Stimulated activated CD8-positive, alpha-beta memory T cell treated with anti-CD3 and anti-CD28 coated beads, Interleukin-15, amount 100 ng/mL, for 4 hours (primary cell): Measurements from ENCODE around the gene PKNOX2.

ENCODE experiments used
- DNase-seq, 2 donors: peaks; one replicate each; pipeline ENCODE4 v3.0.0-alpha.2; 2020; ENCODE audit warnings: low read depth in 2 of 2

PKNOX2 gene

DNA sequence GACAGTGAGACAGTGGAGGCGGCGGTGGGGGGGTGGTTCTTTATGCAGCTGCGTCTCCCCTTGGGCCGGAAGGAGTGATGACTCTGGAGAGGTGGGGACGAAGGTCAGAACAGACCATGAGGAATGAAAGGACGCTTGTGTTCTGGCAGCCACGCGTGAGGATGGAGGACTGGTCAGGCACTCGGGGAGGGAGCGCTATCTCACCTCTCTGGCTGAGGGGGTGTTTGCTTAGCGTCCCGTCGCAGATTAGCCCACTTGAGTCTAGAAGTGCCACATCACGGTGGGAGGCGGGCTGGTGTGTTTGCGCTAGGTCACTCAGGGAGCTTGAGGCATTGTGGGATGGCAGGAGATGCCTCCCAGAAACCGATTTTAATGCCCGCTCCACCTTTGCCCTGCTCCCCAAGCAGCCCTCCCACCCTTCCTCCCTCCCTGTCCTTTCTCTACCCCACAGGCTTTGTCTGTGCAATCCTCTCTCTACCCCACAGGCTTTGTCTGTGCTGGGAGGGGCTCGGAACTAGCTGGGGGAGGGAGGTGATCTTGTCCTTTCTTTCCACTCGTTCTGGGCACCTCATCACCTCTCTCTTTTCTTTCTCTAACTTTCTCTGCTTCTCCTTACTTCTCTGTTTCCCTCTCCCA, 97.8 kb downstream of the PKNOX2 start:
- no peak for DNase-seq

DNA sequence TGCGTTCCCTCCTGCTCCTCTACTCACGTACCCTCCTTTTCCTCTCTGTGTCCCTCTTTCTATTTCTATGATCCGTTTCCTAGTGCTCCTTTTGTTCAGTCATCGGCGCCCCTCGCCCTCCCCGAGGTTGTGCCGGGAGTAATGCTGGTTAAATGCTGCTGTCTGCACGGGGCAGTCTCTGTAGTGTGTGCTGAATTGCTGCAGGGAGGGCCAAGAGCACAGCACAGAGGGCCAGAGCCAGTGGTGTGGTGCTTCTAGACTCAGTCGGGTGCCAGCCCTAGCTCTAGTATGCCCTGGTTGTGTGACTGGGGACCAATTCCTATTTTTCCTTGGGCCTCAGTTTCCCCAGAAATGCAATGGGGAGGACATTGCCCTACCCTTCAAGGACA, 98.3 kb downstream of the PKNOX2 start:
- no peak for DNase-seq

DNA sequence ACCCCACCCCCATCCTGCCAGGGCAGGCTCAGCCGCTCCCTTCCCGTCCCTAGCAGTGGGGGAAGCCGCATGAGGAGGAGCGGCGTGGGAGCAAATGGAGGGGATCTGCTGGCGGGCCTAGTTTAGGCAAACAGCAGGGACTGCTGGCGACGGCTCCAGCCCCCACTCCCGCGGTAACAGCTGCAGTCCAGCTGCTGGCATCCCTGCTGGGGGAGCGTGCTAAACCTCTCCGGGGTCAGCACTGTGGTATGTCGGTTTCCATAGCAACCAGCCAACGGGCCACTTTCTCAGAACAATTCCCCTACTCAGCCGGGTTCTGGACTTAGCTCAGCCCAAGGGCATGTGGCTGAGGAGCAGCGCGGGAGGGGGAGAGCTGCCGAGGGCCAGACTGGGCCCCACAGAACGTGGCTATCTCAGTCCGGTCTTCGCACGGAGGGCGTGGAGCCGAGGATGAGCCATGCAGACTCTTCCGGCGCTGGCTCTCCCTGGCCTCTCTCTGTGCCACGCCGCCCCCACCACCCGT, 98.8 kb downstream of the PKNOX2 start:
- no peak for DNase-seq

DNA sequence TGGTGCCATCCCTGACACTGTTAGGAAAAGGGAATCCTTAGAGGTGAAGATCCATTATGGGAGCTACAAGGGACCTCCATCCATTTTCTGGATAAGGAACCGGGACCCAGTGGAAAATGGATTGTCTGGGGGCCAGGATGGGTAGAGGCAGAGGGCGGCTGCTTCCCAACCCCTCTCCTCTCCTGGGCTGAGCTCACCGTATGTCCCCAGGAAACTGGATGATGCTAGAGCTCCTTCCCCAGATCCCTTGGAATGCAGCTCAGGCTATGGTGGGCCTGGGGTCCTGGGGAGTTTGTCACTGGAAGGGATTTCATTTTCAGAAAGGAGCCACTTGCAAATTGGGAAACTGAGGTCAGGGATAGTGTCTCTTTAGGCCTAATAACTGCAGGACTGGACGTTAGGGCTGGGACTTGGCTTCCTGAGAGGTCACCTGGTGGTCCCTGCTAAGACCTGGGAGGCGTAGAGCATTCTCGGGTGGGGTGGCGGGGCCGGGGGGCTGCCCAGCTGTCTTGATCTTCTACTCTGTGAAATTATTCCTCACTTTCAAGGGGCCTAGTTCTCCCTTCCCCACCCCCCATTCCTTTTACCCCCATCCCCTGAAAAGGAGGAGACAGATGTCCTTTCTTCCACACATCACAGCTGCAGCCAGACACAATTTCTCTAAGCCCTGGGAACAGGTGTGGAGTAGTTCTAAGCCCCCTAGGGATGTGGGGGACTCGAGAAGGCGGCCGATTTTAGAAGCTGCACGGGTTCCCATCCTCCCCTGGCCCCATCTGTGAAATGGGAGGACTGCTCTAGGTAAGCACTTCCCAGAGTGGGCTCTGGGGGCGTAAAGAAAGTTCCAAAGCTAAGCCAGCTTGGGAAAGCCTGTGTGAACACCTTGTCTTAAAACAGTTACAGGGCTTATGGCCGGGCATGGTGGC, 99.8 kb downstream of the PKNOX2 start:
- DNase-seq = no peak

DNA sequence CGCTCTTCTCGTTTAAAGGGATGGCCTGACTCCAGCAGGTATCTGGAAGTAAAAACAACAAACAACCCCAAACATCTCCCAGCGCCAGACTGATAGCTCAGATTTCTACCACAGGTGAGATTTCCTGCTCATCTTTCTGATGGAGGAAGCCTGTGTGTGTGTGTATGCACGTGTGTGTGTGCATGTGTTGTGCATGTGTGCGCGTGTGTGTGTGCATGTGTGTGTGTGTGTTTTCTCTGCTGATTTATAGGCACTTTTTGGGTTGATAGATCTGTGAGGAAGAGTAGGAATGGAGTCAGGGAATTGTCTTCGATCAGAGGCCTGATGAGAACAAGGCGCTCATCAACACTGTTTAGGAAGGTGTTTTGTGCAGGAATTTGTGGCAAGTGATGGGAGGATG, 103.0 kb downstream of the PKNOX2 start:
- DNase-seq = no peak

DNA sequence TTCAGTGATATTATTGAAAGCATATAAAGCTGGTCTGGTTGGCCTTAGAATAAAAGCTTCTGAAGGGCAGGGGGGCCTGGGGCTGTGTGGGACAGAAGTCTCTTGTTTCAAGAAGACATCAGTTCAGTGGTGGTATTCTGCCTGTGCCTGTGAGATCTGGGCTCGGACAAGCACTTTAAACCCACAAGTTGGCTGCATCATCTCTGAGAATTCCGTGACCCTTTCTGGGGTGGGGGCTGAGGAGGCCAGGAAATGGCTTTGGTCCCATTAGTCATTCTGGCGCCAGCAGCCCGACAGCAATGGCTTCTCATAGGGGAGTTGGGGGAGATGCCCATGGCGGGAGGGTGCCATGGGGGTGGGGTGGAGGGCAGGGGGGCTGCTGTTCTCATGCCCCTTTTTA, 104.1 kb downstream of the PKNOX2 start:
- DNase-seq = no peak

DNA sequence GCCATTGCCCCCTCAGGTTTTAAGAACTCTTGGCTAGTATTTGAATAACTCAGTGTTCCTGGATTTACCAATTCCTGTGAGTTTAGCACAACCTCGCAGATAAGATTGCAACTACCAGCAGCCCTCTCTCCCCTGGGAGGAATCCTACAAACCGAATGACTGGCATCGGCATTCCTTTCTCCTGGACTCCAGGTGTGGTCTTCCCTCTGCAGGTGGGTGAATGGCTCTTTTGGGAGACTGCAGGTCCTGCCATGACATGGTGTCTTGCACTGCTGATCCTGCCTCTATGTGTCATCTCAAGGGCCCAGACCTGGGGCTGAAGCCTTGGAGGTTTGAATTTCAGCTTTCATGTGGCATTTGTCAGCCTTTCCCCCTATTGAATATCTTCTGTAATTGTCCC, 105.6 kb downstream of the PKNOX2 start:
- DNase-seq = no peak

DNA sequence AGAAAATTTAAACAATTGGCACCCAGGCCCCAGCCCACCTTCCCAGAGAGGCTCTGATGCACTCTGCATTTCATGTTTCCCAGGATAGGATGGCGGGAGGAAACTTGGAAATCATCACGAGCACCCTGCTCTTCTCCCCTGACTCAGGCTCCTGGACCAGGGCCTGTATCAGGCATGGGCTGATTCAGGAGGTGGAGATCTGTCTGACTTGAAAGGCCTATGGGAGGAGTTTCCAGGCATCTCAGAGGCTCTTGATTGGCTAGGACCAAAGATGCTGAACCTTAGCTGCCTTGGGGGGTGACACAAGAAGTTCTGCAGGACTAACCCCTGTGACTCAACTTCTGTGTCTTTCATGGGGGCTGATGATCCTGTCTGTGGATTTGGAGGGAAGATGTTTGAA, 106.2 kb downstream of the PKNOX2 start:
- no peak for DNase-seq

DNA sequence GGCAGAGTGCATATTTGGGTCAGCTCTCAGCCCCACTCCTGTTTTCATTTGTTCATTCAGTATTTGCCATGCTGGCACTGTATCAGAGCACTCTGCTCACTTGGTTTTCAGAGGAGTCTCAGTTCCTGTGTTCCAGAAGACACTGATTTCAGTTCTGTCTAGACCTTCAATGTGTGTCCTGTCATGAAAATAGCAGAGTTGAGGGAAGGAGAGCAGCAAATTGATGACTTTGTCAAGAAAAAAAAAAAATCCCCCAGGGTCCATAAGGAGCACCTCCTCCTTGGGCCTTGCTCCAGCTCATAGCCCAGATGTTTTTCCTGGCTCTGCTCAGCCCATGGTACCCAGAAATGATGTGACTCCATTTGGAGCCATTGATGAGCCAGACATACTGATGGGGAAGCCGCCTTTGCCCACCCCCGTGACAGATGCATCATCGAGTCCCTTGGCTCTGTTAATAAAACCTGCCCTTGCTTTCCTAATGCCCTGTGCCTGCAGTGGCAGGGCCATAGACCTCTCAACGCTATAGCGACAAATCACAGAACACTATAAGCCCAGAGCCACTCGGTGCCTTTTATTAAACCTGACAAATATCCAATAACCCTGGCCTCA, 107.0 kb downstream of the PKNOX2 start:
- DNase-seq = no peak

DNA sequence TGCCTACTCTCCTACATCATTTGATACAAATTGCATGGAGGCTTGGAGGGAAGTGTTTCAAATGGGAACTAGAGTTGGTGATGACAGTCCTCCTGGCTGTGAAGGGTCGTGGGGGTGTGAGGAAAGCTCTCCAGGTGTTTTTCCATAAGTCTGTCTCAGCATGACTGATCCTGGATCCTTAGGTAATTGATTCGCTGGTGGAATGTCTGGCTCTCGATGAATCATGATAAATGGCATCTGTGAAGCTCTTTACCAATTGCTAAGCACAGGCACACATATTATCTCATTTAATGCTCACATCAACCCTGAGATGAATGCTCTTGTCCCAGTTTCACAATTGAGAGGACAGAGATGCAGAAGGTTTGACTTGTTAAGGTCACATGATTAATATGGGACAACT, 107.5 kb downstream of the PKNOX2 start:
- no peak for DNase-seq

DNA sequence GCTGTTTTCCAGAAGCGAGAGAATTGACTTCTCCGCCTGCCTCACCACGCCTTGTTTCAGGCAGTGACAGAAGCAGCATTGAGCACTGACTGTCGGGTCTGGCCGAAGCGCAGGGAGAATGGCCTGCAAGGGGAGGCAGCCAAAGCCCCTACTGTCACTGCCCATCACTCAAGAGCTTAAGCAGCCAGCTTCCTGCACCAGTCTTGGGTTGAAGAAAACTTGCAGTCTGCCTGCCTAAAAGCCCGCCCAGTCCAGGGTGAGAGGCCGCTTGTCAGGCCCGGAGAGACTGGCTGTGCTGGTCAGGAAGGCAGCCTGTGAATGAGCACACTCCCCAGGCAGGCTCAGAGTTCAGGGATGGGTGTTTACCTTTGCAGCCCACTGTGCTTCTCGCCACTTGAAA, 108.3 kb downstream of the PKNOX2 start:
- no peak for DNase-seq

DNA sequence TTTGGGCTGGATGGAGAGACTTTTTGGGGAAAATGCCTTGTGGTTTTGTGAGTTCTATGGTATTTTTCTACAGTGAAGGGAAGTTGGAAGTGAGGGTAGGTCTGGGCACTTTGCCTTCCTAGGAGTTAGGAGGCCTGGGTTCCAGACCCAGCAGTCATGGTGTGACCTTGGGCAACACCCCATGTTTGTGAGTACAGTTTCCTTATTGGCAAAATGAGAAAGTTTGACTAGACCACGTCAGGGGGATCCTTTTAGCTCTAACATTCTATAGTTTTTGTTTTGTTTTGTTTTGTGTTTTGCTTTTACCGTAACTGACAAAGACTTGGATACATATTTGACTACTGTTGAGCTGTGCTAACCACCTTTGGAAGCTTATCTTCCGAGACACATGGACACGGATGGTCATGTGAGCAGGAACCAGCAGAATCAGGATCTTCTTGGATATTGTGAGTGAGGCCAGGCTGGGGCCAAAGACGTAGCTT, 109.0 kb downstream of the PKNOX2 start:
- no peak for DNase-seq

DNA sequence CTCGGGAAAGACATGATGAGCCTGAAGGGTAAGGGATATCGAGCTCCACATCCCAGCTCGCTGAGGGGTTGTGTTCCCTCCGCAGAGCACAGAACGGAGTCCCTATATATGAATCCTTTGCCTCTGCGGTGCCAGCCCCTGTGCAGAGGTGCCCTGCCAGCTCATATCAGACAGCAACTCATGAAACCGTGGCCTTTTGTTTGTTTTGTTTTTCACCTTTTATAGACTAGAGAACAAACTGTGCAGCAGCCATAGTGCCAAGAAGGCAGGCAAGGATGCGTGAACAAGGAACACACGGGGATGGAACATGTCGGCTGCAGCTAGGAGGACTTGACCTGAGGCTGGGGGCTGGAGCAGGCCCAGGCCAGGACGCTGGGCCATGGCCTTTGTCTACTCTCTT, 109.8 kb downstream of the PKNOX2 start:
- DNase-seq = no peak

DNA sequence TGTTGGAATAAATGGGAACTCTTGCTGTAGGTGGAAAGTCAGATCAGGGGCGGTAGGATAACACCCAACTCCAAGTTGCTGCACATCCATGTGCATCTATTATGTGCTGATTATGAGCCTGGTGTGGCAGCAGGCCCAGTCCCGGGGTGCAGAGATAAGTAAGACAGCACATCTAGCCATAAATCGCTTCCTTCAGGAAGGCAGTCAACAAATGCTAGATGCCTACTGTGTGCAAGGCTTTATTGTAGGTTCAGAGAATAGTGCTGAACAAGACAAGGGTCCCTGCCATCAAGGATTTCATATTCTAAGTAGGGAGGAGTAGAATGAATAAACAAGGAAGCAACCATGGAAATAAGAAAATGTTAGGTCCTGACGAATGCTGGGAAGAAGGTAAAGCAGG, 110.2 kb downstream of the PKNOX2 start:
- DNase-seq = no peak

DNA sequence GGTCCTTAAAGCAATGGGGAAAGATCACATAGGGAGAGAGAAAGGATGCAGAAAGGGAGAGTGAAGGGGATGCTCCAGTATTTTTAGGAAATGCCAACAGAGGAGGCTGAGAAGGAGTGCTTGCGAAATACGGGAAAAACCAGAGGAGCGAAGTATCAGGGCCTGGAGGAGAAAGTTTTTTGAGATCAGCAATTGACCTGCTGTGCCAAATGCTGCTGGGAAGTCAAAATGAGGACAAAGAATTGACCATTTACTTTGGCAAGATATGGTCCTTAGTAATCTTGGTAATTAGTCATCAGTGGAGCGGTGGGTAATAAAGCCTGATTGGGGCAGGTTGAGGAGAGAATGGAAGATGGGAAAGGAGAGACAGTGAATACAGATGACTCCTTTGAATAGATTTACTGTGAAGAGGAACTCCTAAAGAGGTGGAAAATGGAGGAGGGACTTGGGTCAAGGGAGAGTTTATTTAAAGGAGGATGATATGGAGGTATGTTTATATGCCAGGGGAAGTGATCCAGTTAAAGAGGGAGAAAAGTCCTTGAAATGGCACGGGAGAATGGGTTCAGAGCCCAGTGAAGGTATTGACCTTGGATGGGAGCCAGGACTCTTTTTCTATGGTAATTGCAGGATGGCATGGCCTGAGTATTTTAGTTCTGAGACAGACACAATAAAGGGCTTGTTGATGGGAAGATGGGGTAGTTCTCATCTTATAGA, 111.5 kb downstream of the PKNOX2 start:
- no peak for DNase-seq

DNA sequence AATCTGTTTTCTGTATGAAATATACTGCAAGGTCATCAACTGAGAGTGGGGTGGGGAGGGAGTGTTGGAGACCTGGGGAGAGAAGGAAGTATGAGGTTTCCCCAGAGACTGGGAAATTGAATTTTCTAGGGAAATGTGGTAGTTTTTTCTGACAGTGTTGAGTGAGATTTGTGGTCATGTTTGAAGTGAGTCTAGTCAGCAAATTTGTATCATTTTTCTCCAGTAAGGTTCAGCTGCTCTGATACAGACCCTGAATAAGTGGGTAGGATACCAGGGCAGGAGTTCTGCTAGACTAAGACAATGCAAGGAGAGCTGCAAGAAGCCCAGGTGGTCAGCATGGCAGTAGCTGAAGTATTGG, 112.0 kb downstream of the PKNOX2 start:
- DNase-seq = no peak

DNA sequence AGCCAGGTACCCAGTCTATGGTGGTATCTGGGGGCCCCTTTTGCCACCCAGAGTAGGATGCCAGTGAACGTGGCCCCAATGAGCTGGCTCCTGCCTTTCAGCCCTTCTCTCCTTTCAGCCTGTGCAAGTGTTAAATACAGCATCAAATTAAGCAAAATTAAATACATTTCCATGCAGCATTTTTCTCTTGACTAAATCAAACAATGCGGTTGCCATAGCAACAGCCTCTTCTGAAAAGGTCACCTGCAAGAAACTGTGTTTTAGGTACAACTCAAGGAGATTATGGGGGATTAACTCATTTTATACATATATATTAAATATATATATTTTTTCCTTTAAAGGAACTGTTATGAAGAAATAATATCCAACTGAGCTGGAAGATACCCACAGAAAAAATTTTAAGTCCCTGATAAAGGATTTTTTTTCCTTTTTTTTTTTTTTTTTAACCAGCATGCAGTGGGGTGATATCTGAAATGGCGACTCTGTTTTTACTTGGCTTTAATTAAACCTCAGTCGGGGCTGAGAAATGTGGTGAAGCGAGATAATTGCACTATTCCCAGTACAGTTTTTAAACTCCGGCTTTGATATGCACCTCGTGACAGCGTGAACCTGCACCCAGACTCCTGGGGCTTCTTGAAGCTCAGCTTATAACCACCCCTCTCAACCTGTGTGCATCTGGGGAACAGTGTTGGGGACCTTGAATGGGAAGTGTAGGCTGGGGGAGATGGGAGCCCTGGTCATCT, 115.3 kb downstream of the PKNOX2 start:
- no peak for DNase-seq

DNA sequence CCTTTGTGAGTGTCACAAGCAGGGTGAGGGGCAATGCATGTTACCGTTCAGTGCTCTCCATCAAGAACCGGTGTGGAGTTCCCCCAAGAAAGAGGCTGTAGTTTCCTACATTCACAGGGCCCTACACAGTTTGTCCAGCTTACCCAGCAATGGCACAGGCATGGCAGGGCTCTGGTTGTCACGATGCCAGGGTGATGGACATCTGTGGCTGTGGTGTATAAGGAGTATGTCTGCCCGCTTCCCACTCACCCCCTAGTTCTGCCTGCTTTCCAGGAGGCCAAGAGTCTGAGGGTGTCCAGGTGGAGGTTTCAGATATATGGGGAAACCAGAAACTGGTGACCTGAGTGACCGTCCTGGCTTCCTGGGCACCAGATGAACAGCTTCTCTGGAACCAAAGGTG, 116.1 kb downstream of the PKNOX2 start:
- no peak for DNase-seq

DNA sequence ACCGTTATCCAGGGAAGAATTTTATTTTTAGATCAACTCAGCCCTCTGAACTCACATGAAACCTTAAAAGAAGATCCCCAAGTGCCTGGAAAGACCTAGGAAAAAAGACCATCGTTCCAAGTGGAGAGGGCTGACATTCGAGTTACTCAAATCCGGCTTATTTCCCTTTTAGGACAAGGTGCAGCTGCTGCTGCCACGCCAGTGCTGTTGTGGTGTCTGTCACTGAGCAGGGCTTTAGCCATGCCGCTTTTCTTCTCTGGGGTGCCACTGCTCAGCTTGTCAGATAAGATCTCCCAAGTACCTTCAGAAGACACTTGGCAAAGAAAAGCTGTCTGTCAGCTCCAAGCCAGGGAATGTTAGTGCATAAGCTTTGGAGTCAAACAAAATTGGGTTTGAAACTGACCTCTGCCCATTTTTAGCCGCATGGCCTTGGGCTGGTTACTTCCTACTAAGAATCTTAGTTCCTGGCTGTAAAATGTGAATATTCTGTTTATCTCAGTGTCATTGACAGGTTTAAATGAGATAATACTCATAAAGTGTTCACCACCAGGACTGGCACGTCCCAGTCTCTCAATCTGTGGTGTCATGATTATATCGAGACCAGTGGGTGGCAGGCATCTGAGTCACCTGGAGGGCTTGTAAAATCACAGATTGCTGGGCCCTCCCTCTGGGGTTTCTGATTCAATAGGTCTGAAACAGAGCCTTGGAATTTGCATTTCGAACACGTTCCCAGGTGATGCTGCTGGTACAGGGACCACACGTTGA, 117.5 kb downstream of the PKNOX2 start:
- no peak for DNase-seq

DNA sequence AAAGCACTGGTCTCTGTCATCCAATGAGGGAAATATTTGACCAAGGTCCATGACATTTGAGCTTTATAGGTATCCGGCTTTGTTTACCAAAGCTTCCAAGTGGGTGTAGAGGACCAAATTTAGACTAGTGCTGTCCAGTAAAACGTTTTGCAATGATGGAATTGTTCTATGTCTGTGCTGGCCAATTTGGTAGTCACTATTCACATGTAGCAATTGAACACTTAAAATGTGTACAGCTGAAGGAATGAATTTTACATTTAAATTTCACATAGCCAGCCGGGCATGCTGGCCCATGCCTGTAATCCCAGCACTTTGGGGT, 118.0 kb downstream of the PKNOX2 start:
- no peak for DNase-seq
